Keratinocyte (primary cell): ENCODE results near the gene LRRC27. TPM values are rescaled to one million over a fixed set of nuclear protein-coding genes. Genes with fewer than 3 reads are reported as not detected.

ENCODE experiments used
- DNase-seq: peaks from one replicate; pipeline ENCODE4 v3.0.0-alpha.2; 2011; ENCODE audit warnings: low read depth, missing footprints, low spot score
- FAIRE-seq: peaks from 2 replicates; lab custom pipeline; 2011; peaks lifted over from hg19 to GRCh38; lab: Jason Lieb, UNC
- H2AFZ ChIP-seq: 2 replicates; pipeline ENCODE4 v1.6.0; 2012; ENCODE audit warnings: low read length, control low read depth, inconsistent platforms; ENCODE audit not compliant: control insufficient read depth
- H3K27ac ChIP-seq: 2 replicates; pipeline ENCODE4 v1.5.1; 2011; ENCODE audit warnings: low read length; ENCODE audit not compliant: control insufficient read depth, insufficient read depth
- H3K27me3 ChIP-seq: 3 replicates; pipeline ENCODE4 v1.6.0; 2011; ENCODE audit warnings: low read length; ENCODE audit not compliant: control insufficient read depth, insufficient read depth; ENCODE audit errors: extremely low read depth
- H3K36me3 ChIP-seq, 2 experiments: 2 replicates in 1 of 2; 3 replicates in 1 of 2; pipeline ENCODE4 v1.5.1; 2011; ENCODE audit warnings: low read length in 2 of 2, mild to moderate bottlenecking in 1 of 2; ENCODE audit not compliant: control insufficient read depth in 2 of 2, insufficient read depth in 2 of 2; ENCODE audit errors: extremely low read depth in 1 of 2
- H3K4me1 ChIP-seq: 3 replicates; pipeline ENCODE4 v1.5.1; 2011; ENCODE audit warnings: low read length; ENCODE audit not compliant: control insufficient read depth, insufficient read depth; ENCODE audit errors: extremely low read depth
- H3K4me2 ChIP-seq: 3 replicates; pipeline ENCODE4 v1.6.0; 2011; ENCODE audit warnings: low read depth, low read length; ENCODE audit not compliant: control insufficient read depth, insufficient read depth; ENCODE audit errors: extremely low read depth
- H3K4me3 ChIP-seq, 3 experiments: fragments of 200-600 bp in 1 of 3; sonication (generic) in 1 of 3; 2 replicates in 2 of 3; 3 replicates in 1 of 3; pipeline ENCODE4 v1.5.1; 2011 to 2016; ENCODE audit warnings: low read length in 3 of 3, mild to moderate bottlenecking in 3 of 3, control low read depth in 2 of 3, inconsistent platforms in 1 of 3, low read depth in 1 of 3, mixed read lengths in 1 of 3, mixed run types in 1 of 3, moderate library complexity in 1 of 3; ENCODE audit not compliant: control insufficient read depth in 2 of 3, insufficient read depth in 2 of 3; ENCODE audit errors: extremely low read depth in 1 of 3
- H3K79me2 ChIP-seq: 2 replicates; pipeline ENCODE4 v1.6.0; 2012; ENCODE audit warnings: low read length; ENCODE audit not compliant: control insufficient read depth, insufficient read depth
- H3K9ac ChIP-seq: 3 replicates; pipeline ENCODE4 v1.6.0; 2011; ENCODE audit warnings: low read length; ENCODE audit not compliant: control insufficient read depth, insufficient read depth; ENCODE audit errors: extremely low read depth
- H3K9me1 ChIP-seq: 3 replicates; pipeline ENCODE4 v1.6.0; 2011; ENCODE audit warnings: low read length; ENCODE audit not compliant: control insufficient read depth, insufficient read depth; ENCODE audit errors: extremely low read depth
- H3K9me3 ChIP-seq: 2 replicates; pipeline ENCODE4 v1.5.1; 2012; ENCODE audit warnings: low read depth, low read length; ENCODE audit not compliant: control insufficient read depth
- H4K20me1 ChIP-seq: 3 replicates; pipeline ENCODE4 v1.6.0; 2011; ENCODE audit warnings: low read length; ENCODE audit not compliant: control insufficient read depth, insufficient read depth; ENCODE audit errors: extremely low read depth
- CTCF ChIP-seq, 3 experiments: IDR thresholded peaks in 1 of 3; conservative IDR thresholded peaks in 1 of 3; optimal IDR thresholded peaks in 1 of 3; 2 replicates in 2 of 3; 3 replicates in 1 of 3; pipeline versions ENCODE3 to v1.5.1; 2011; ENCODE audit warnings: low read length in 3 of 3, mild to moderate bottlenecking in 3 of 3, moderate library complexity in 2 of 3, control low read depth in 1 of 3, inconsistent platforms in 1 of 3; ENCODE audit not compliant: insufficient read depth in 2 of 3; ENCODE audit errors: extremely low read depth in 1 of 3
- EZH2 ChIP-seq: IDR thresholded peaks from one replicate; pipeline ENCODE4 v1.6.1; 2012; ENCODE audit warnings: inconsistent platforms, mild to moderate bottlenecking, low read length, moderate library complexity
- dilution Hi-C: fragments of 300-500 bp; cut with MboI; formaldehyde crosslinking; loops from one replicate; pipeline ENCODE4 v1.7.0; 2020; ENCODE audit warnings: low sequenced_read_pairs; ENCODE audit not compliant: extremely low pct_ligation_motif_present
- polyA plus RNA-seq, 5 experiments: library from polyadenylated mRNA; depleted of rRNA in 3 of 5; stranded (reverse) in 3 of 5; stranded (forward) in 1 of 5; unstranded in 1 of 5; fragments of >200 nt; gene quantifications; 1 replicate in 1 of 5; 2 replicates in 3 of 5; 3 replicates in 1 of 5; pipeline versions ENCODE4 v1.2.1 to v1.2.3, GENCODE V29; 2011 to 2012; ENCODE audit warnings: missing spikeins in 2 of 5, low read depth in 1 of 5, low replicate concordance in 1 of 5

LRRC27 gene
- polyA plus RNA-seq, 1 donor (not counting 4 experiments of a cell fraction or from before 2014, with no cell fraction given), result 3.0 TPM

- H3K27me3 ChIP-seq, result no peaks in the 10 kb centered on the region
- no peak overlapping the region for H3K4me3 ChIP-seq
- H3K9me1 ChIP-seq, result no peaks in the 10 kb centered on the region
- TF ChIP-seq EZH2 (no peak), CTCF (optimal IDR thresholded peaks at IDR 0.05 in 1 of 3, IDR thresholded peaks at IDR 0.05 in 1 of 3, conservative IDR thresholded peaks at IDR 0.05 in 1 of 3; ENCODE audit: extremely low read depth in 1 of 3, insufficient read depth in 2 of 3, low read length in 3 of 3) (no peak)
- DNase-seq (no peak), FAIRE-seq (no peak)
- no peaks in the 10 kb centered on the region for H3K9me3 ChIP-seq
- H3K27ac ChIP-seq, result no peak overlapping the region
- H3K4me1 ChIP-seq, result peaks cover 12% of the 10 kb centered on the region
- H3K36me3 ChIP-seq, result no peaks in the 10 kb centered on the region
- dilution Hi-C loops, result no loop called here
- H4K20me1 ChIP-seq, result no peaks in the 10 kb centered on the region
- no peaks in the 10 kb centered on the region for H3K79me2 ChIP-seq
- no peak overlapping the region for H3K4me2 ChIP-seq
- no peak overlapping the region for H2AFZ ChIP-seq
- H3K9ac ChIP-seq, result no peak overlapping the region
These were observed 95.2 kb downstream of the LRRC27 start for GRCh38 chr10:132427006-132427771.

GRCh38 chr10:132427939-132428367 is 96.0 kb downstream of the LRRC27 start:
- TF ChIP-seq EZH2 (no peak), CTCF (optimal IDR thresholded peaks at IDR 0.05 in 1 of 3, IDR thresholded peaks at IDR 0.05 in 1 of 3, conservative IDR thresholded peaks at IDR 0.05 in 1 of 3; ENCODE audit: extremely low read depth in 1 of 3, insufficient read depth in 2 of 3, low read length in 3 of 3) (no peak)
- no peaks in the 10 kb centered on the region for H3K36me3 ChIP-seq
- no peaks in the 10 kb centered on the region for H4K20me1 ChIP-seq
- no peak for DNase-seq
- no peaks in the 10 kb centered on the region for H3K79me2 ChIP-seq
- peaks cover 12% of the 10 kb centered on the region for H3K4me1 ChIP-seq
- no peaks in the 10 kb centered on the region for H3K9me1 ChIP-seq
- no peaks in the 10 kb centered on the region for H3K27me3 ChIP-seq
- dilution Hi-C loops, result no loop called here
- H2AFZ ChIP-seq, result no peak overlapping the region
- no peak overlapping the region for H3K27ac ChIP-seq
- no peak for FAIRE-seq
- no peak overlapping the region for H3K4me3 ChIP-seq
- no peak overlapping the region for H3K9ac ChIP-seq
- no peaks in the 10 kb centered on the region for H3K9me3 ChIP-seq
- H3K4me2 ChIP-seq, result no peak overlapping the region
